NCI-H226 (cell line): ENCODE data around the gene LPAR3.
A peak's percentile ranks its signal among the peaks of the same experiment; 100 is the strongest.

Source experiments
- DNase-seq: peaks from one replicate; pipeline ENCODE4 v3.0.0-alpha.2; 2015

The LPAR3 gene

DNA sequence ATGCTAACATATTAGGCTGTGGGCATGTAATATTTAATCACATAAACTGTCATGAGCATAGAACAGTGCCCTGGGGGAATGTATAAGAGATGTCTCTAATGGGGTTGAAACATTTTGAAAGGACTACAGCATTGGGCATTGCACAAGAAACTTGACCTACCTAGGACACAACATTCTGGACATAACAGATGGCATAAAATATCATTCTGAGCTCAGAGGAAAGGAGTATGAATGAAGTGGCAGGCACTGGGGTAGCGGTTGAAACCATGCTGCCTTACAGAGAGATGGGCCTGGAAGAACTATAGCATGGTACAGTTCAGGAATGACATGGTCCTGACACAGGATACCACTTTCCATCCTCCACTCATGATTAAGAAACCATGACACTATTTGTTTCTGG, 69.0 kb downstream of the LPAR3 start:
- DNase-seq = no peak

GRCh38 chr1:84823511-84823910, 69.5 kb downstream of the LPAR3 start:
- DNase-seq = no peak

DNA sequence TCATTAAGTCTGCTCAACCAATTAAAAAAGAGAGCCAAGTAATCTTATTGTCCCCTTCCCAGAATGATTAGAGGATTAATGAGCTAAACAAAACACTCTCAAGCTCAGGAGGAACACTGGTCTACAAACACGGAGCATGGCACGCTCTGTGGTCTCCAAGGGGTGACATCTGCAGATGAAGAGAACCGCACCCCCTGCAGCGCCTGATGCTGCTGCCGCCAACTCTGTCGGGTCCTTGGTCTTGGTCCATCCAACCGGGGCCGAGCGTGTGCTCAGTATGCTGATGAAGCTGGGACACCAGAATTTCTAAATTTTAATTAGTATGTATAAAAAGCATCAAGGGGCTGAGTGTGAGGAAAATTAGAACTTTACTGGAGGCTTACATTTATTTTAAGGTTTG, 82.7 kb downstream of the LPAR3 start:
- DNase-seq = no peak

- no peak for DNase-seq
Measured at GRCh38 chr1:84809023-84809422, 84.0 kb downstream of the LPAR3 start.

- no peak for DNase-seq
Measured at GRCh38 chr1:84803604-84804003, 89.4 kb downstream of the LPAR3 start.

GRCh38 chr1:84802567-84803232, 90.3 kb downstream of the LPAR3 start:
- no peak for DNase-seq

- DNase-seq = no peak
Measured at GRCh38 chr1:84800090-84801073, 92.6 kb downstream of the LPAR3 start.

DNA sequence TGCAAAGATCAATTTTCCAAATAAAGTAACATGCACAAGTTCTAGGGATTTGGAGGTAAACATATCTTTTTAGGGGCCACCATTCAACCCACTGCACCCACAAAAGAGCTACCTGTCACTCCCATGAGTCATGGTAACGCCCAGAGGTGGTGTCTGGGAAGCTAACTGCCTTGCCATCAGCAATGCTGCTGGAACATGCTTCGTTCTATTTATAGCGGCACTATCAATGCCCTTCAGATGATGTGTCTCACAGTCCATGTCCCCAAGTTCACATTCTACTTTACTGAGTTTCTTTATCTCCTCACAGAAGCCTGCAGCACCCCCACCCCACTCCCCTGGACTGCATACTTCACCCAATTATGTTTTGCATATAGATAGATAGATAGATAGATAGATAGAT, 95.4 kb downstream of the LPAR3 start:
- no peak for DNase-seq

- no peak for DNase-seq
Measured at GRCh38 chr1:84795966-84796600, 96.9 kb downstream of the LPAR3 start.

DNA sequence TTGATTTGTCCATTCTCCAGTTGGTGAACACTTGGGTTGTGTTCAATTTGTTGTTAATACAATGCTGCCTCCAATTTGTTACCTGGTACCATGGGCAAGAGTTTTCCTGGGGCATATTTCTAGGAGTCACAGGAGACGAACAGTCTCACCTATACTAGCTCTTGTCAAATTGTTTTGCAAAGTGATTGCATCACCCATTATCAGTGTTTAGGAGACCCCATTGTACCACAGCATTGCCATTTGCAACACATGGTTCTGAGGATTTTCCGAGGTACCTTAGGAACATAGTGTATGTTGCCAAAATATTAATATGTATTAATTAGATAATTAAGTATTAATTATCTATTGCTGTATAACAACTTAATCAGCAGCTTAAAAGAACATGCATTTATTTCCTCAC, 97.8 kb downstream of the LPAR3 start:
- DNase-seq = no peak

- no peak for DNase-seq
Measured at GRCh38 chr1:84792421-84792820, 100.6 kb downstream of the LPAR3 start.

DNA sequence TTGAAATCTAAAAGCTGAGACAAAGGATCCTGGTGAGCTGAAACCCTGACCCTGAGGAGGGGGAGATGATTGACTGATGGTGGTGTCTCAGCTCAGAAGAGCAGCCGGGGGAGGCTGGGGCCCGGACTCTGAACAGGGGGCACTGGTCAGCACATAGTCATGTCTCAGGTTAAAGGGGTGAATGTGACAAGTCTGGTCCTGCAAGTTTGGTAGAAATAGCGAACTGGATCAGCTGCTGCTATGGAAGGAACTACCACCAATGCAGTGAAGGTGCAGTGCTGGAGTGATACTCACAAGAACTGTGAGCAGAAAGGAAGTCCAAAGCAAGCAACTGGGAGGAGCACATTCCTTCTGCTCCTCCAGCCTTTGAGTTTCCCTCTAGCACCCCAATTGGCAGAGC, 104.0 kb downstream of the LPAR3 start:
- DNase-seq = no peak

DNA sequence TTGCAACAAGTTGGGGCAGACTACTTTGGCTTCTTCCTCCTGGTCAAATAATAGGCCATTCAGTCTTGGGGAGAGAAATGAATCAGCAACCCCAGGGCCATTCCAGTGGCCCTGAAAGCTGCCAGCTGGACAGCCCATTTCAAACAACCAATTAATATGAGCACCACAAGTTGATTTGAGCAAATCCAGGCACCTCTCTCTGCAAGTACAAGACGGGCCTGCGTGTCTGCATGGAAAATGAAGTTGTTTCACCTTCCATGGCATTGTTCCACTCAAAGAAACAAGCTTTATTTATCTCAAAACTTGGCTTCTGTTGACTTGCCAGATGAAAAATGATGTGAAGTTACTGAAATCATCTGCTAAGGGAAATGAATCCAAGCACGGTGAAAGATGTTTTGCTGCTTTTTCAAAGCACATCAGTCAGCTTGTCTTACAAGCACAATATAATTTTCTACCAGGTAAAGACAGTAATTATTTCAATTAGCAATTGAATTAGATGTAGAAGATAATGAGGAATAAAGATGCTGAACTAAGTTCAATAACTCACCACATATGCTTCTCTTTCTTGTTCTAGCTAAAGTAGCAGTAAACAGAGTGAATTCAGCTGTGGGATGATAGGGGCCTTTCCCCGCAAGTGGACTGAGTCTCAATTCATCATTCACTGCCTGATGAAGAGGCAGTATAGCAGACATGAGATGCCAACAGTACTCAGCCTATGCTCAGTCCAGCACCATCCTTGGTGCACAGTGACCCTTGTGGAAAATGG, 107.6 kb downstream of the LPAR3 start:
- no peak for DNase-seq

DNA sequence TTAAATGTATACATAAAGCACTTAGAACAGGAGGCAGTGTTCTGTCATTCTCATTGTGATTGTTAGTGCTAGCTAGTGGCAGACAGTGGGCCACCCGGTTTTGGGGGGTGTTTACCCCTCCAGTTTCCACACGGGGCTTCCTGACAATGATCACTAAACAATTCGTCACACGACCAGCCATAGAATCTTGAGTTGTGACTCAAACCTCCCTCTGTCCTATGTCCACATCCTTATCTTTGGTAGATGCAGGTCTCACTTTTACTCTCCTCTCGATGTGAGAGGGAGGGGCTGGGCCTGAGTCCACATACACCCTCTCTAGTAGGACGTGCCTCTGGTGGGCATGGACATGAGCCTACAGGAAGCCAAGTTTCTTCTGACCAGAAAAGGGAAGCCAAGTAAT, 110.1 kb downstream of the LPAR3 start:
- DNase-seq = no peak

- DNase-seq = no peak
Measured at GRCh38 chr1:84781946-84782771, 110.8 kb downstream of the LPAR3 start.

- DNase-seq = no peak
Measured at GRCh38 chr1:84780000-84780716, 112.8 kb downstream of the LPAR3 start.

- DNase-seq = no peak
Measured at GRCh38 chr1:84776639-84777038, 116.4 kb downstream of the LPAR3 start.

GRCh38 chr1:84775535-84775920, 117.5 kb downstream of the LPAR3 start:
- DNase-seq = no peak

DNA sequence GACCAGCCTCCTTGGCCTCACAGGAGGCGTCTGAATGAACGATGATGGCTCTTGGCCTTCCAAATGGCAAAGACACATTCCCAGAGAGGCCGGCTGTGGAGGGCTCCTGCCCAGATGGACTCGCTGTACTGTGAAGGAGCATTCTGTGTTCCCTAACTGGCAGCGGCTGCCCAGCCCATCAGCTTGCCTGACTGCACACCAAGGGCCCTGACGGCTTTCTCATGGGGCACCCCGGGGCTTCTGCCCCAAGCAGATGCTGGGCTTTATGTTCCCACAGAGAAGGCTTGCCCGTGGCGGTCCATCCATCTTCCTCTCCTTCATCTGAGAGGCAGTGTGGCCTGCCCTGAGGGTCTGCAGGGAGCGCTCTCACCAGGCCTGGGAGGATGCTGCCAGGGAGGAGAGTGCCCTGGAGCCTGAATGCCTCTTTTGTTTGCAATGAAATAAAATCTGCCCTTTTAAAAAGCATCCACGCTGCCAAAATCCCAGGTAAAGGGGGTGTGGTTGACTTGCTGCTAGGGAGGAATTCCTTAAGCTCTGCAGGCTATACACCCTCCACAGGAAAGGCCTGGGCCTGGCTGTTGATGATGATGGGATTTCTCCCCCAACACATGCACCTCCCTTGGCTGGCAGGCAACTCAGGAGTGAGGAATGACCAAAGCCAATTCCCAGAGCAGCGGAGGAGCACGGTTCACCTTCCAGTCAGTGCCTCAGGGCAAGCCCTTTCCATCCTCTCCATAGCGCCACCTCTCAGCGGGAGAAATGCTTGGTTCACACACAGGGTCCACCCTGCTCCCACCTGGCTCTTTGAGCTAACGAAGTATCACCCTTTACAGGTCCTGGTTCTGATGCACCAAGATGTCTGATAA, 118.1 kb downstream of the LPAR3 start:
- peak; percentile 13 for DNase-seq

- DNase-seq = no peak
Measured at GRCh38 chr1:84773933-84774497, 119.0 kb downstream of the LPAR3 start.
